Esophagus (tissue), 2 donors: ENCODE measurements around the gene RGS14. TPM values are rescaled to one million over a fixed set of nuclear protein-coding genes. Genes with fewer than 3 reads are reported as not detected.
A peak's percentile ranks its signal among the peaks of the same experiment; 100 is the strongest.

ENCODE experiments used
- H3K27ac ChIP-seq, 2 donors: one replicate each; pipeline ENCODE4 v1.5.1; 2013; ENCODE audit warnings: low read depth in 2 of 2, mild to moderate bottlenecking in 2 of 2, inconsistent platforms in 1 of 2, low read length in 1 of 2, moderate library complexity in 1 of 2
- H3K27me3 ChIP-seq, 2 donors: one replicate each; pipeline ENCODE4 v1.6.1; 2013; ENCODE audit warnings: low read length in 2 of 2, control low read depth in 1 of 2, mild to moderate bottlenecking in 1 of 2; ENCODE audit not compliant: insufficient read depth in 2 of 2, control insufficient read depth in 1 of 2
- H3K36me3 ChIP-seq, 2 donors: one replicate each; pipeline ENCODE4 v1.6.1; 2013; ENCODE audit warnings: low read length in 1 of 2; ENCODE audit not compliant: control insufficient read depth in 2 of 2, insufficient read depth in 2 of 2
- H3K4me1 ChIP-seq, 2 donors: one replicate each; pipeline ENCODE4 v1.6.1; 2013; ENCODE audit warnings: low read length in 1 of 2; ENCODE audit not compliant: control insufficient read depth in 2 of 2, insufficient read depth in 2 of 2
- H3K4me3 ChIP-seq, 2 donors: one replicate each; pipeline ENCODE4 v1.5.1; 2013; ENCODE audit warnings: low read length in 2 of 2, mild to moderate bottlenecking in 2 of 2, low read depth in 1 of 2, moderate library complexity in 1 of 2
- H3K9me3 ChIP-seq, 2 donors: one replicate each; pipeline ENCODE4 v1.6.1; 2013; ENCODE audit warnings: mild to moderate bottlenecking in 2 of 2, low read depth in 1 of 2, low read length in 1 of 2, moderate library complexity in 1 of 2; ENCODE audit not compliant: control insufficient read depth in 2 of 2, insufficient read depth in 1 of 2
- WGBS, 2 donors: extraction: QIAGEN DNeasy Blood & Tissue Kit; methylation state at CpG; one replicate each; pipeline ENCODE4 v1.1.7; 2013; 5-methylcytosine and 5-hydroxymethylcytosine counted together
- polyA plus RNA-seq, 2 donors: library from polyadenylated mRNA; stranded (reverse); fragments of 200-250 nt; gene quantifications; one replicate each; pipeline ENCODE4 v1.2.3, GENCODE V29; 2013
- donor health status: healthy with polysubstance abuse.
- donor health status: Bipolar disorder and iron deficiency.

The RGS14 gene
- polyA plus RNA-seq, 2 donors = 49.7 to 74.5 TPM

DNA sequence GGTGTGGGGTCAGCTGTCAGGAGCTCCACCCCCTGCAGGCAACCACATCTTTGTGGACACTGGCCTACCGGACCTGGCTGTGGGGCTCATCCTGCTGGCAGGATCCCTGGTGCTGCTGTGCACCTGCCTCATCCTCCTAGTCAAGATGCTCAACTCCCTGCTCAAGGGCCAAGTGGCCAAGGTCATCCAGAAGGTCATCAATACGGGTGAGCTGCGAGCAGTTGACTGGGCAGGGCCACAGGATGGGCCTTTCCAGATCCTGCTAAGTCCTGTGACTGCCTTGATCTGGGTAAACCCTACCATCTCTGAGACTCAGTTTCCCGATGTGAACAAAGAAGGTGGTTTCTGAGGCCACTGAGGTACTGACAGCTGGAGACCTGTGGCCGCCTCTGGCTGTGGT is 36.3 kb downstream of the RGS14 start:
- WGBS, 2 donors = 68 to 82% methylated on average over 5 of the region's 5 CpGs
- Histone ChIP-seq H3K9me3 (no peaks in the 10 kb centered on the region), H3K27me3 (no peaks in the 10 kb centered on the region), H3K36me3 (no peaks in the 10 kb centered on the region), H3K4me3 (no peak overlapping the region), H3K27ac (no peak overlapping the region), H3K4me1 (peaks cover 0 to 3% of the 10 kb centered on the region in 2 donors)

DNA sequence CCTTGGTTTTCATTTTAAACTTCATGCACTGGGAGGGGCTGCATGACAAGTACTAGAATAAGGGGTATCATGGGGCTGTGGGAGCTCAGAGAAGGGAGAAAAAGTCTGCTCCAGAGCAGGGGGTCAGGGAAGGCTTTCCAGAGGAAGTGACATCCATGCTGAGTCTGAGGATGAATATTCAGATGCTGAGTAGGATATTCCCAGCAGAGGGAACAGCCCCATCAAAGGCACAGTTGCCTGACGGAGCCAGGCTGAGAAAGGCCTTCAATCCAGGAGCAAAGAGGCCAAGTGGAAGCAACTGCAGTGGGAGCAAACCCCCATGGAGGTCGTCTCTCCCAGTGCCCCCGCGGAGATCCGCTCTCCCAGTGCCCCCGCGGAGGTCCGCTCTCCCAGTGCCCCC is 38.4 kb downstream of the RGS14 start:
- H3K4me3 ChIP-seq = no peak overlapping the region
- 60 to 70% methylated on average over 8 of the region's 8 CpGs for WGBS, 2 donors
- no peaks in the 10 kb centered on the region for H3K36me3 ChIP-seq
- H3K27ac ChIP-seq = no peak overlapping the region
- no peaks in the 10 kb centered on the region for H3K9me3 ChIP-seq
- H3K4me1 ChIP-seq = peaks cover 4% of the 10 kb centered on the region in 2 donors
- H3K27me3 ChIP-seq = no peaks in the 10 kb centered on the region

DNA sequence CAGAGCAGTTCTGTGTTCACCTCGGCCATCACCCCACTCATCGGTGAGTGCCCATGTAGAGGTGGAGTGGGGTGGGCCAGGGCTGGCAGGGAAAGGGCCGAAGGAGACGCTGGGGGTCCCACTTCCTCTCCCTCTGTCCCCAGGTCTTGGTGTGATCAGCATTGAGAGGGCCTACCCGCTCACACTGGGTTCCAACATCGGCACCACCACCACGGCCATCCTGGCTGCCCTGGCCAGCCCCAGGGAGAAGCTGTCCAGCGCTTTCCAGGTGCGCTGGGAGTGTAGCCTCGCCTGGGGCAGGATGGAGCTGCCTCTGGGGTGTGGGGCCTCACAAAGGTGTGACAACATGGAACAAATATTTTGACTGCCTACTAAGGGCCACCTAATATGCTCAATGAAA is 39.1 kb downstream of the RGS14 start:
- Histone ChIP-seq H3K36me3 (no peaks in the 10 kb centered on the region), H3K27ac (no peak overlapping the region), H3K9me3 (no peaks in the 10 kb centered on the region), H3K4me3 (no peak overlapping the region), H3K27me3 (no peaks in the 10 kb centered on the region), H3K4me1 (peaks cover 4% of the 10 kb centered on the region in 2 donors)
- 83 to 93% methylated on average over 10 of the region's 10 CpGs for WGBS, 2 donors

GRCh38 chr5:177397875-177398390 is 40.2 kb downstream of the RGS14 start:
- no peak overlapping the region for H3K4me3 ChIP-seq
- no peaks in the 10 kb centered on the region for H3K9me3 ChIP-seq
- no peaks in the 10 kb centered on the region for H3K27me3 ChIP-seq
- H3K4me1 ChIP-seq = peaks cover 4 to 7% of the 10 kb centered on the region in 2 donors
- H3K27ac ChIP-seq = no peak overlapping the region
- 83 to 84% methylated on average over 16 of the region's 16 CpGs for WGBS, 2 donors
- H3K36me3 ChIP-seq = no peaks in the 10 kb centered on the region

DNA sequence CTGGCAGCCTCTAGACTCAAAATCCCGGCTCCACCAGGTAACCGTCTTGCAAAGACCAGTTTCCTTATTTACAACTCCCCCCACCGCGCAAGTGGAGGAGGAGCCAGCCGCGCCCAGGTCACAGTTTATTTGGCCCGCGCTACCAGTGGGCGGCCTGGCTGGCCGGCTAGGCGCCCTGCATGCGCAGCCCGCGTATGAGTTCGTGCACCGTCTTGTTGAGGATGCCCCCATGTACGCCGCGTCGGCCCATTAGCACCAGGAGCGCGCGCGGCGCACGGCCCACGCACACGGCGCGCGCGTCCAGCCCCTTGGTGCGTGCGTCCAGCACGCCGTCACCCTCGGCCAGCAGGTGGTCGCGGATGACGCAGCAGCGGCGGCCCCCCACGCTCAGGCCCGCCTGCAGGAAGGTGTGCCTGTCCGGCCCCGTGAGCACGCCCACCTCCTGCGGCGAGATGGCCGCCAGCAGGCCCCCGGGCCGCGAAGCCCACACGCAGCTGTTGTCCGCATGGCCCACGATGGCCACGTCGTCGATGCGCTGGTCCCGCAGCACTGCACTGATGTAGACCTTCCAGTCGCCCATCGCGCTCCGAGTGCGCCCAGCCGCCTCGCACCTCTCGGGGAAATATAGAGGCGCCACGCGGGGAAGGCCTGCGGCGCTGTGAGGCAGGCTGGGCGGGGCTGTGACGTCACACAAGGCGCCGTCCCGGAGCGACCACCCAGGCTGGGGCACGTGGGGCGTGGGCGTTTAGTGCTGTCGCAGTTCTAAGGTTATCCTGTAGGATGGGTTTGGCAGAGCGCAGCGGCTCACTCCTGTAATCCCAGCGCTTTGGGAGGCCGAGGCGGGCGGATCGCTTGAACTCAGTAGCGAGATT is 42.5 kb downstream of the RGS14 start, which contains the start of gene PFN3:
TSS of gene PFN3 (minus strand) at position 665 of the 872 bp plus-strand sequence. CDS start at position 580, 85 bp downstream.
- Histone ChIP-seq H3K9me3 (no peaks in the 10 kb centered on the region), H3K27me3 (no peaks in the 10 kb centered on the region), H3K36me3 (no peaks in the 10 kb centered on the region), H3K4me1 (peaks cover 4 to 12% of the 10 kb centered on the region in 2 donors), H3K4me3 (no peak within 1 kb of the TSS), H3K27ac (no peak within 1 kb of the TSS)
- 33 to 47% methylated on average over 92 of the region's 92 CpGs for WGBS, 2 donors

DNA sequence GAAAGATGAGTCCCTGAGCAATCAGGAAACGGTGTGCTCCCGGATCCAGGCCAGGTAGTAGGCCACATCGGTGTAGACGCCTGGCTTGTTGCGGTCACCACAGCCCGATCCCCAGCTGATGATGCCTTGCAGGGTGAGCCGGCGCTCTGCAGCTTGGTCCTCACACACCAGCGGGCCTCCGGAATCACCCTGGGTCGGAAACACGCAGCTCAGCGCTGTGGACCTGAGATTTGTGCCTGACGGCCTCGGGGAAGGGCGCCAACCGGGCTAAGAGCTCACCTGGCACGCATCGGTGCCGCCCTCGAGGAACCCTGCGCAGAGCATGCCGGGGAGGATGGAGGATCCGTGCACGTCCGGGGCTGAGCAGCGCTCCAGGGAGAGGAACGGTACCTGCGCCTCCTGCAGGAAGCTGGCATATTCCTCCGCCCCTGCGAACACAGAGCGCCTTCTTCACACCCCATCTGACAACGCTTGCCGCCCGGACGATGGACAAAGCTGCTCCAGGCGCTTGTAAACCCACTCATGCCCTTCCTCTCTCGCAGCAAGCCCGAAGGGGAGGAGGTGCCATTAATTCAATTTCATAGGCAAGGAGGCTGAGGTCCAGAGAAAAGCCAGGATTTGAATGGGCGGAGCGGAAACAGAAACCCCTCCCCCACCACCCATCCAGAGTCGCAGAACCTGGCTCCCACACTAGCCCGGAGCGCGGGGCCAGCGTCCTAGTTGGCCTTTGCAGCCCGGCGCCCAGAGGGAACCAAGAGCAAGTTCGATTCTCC is 44.7 kb downstream of the RGS14 start:
- no peaks in the 10 kb centered on the region for H3K9me3 ChIP-seq
- 9 to 12% methylated on average over 49 of the region's 49 CpGs for WGBS, 2 donors
- no peaks in the 10 kb centered on the region for H3K27me3 ChIP-seq
- H3K36me3 ChIP-seq = no peaks in the 10 kb centered on the region
- H3K4me3 ChIP-seq = peak overlapping the region; percentile 44 to 60
- H3K4me1 ChIP-seq = peaks cover 4 to 12% of the 10 kb centered on the region in 2 donors
- H3K27ac ChIP-seq = peak overlapping the region; percentile 77 to 89

DNA sequence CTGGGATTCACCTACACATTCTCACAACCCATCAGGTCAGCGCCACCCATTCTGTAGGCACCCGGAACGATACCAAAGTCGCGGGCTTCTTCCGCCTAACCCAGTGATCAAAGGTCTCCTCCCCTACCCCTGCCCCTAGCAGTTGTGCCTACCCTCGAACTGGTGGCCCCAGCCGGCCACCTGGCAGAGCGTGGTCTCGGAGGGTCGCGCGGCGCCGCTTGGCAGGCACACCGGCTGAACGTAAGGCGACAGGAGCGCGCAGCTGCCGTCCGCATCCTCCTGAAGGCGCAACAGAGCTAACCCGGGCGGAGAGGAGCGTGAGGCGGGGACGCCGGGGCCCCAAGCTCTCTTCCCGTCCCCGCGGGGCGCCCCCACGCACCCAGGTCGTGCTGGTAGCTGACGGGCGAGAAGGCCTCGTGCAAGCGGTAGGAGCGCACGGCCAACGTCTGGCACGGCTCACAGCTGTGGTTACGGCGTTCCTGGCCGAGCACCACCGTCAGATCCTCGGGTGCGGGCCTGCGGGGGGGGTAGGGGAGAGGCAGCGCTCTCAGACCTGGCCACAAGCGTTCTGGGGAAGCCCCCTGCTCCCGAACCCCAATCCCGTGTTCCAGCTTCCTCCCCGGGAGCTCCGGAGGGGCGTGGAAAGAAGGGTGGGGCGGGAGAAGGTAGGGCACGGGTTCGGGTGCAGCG is 45.5 kb downstream of the RGS14 start:
- peak overlapping the region; percentile 77 to 89 for H3K27ac ChIP-seq
- no peaks in the 10 kb centered on the region for H3K36me3 ChIP-seq
- H3K4me3 ChIP-seq = peak overlapping the region; percentile 44 to 60
- H3K4me1 ChIP-seq = peaks cover 4 to 12% of the 10 kb centered on the region in 2 donors
- H3K27me3 ChIP-seq = no peaks in the 10 kb centered on the region
- no peaks in the 10 kb centered on the region for H3K9me3 ChIP-seq
- WGBS, 2 donors = 1 to 2% methylated on average over 51 to 61 of the region's 61 CpGs

DNA sequence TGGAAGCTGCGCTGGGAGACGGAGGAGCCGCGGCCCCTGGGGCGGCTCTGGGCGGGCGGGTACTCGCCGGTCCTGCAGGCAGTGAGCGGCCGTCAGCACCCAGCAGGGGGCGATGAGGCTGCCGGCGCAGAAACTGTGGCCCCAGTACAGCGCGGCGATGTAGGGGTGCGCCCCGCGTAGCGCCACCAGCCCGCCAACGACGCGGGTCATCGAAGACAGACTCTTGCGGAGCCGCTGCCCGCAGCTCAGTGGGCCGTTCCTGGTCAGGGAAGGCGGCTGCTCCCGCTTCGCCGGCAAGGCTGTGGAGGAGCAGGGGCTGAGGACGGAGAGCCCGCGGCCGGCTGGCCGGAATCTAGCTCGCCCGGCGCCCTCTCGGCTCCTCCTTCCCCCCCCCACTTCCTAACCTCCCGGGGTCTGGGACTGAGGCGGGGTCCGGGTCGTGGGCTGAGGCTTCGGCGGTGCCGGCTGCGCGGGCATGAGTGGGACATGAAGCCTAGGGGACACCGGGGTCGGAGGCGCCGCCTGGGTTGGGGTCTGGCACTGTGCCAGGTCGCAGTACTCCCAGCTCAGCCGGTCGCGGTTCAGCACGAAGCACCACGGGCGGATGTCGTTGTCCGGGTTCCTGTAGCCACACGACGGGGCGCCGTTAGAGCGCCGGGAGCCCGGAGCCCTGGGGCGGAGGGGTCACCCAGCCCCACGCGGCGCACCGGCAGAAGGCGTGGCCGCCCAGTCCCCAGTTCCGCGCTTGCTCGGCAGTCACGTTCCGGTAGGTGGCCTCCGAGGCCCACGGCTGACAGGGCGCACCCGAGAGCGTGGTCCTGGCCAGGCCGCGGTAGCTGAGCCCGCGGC is 46.3 kb downstream of the RGS14 start:
- H3K27me3 ChIP-seq = no peaks in the 10 kb centered on the region
- H3K4me1 ChIP-seq = peaks cover 4 to 12% of the 10 kb centered on the region in 2 donors
- H3K27ac ChIP-seq = peak overlapping the region; percentile 77 to 89

More for the DNA sequence above, 46.3 kb downstream of the RGS14 start:
- no peaks in the 10 kb centered on the region for H3K9me3 ChIP-seq
- H3K36me3 ChIP-seq = no peaks in the 10 kb centered on the region
- H3K4me3 ChIP-seq = peak overlapping the region; percentile 44 to 60
- WGBS, 2 donors = 0% methylated on average over 86 to 93 of the region's 93 CpGs
